SKM-1 (cell line): Measurements from ENCODE around the gene AMPD3.
A peak's percentile ranks its signal among the peaks of the same experiment; 100 is the strongest.

Source experiments
- DNase-seq: peaks from one replicate; lab custom pipeline; 2025; ENCODE audit not compliant: unreplicated experiment; lab: John Stamatoyannopoulos, UW

The AMPD3 gene

DNA sequence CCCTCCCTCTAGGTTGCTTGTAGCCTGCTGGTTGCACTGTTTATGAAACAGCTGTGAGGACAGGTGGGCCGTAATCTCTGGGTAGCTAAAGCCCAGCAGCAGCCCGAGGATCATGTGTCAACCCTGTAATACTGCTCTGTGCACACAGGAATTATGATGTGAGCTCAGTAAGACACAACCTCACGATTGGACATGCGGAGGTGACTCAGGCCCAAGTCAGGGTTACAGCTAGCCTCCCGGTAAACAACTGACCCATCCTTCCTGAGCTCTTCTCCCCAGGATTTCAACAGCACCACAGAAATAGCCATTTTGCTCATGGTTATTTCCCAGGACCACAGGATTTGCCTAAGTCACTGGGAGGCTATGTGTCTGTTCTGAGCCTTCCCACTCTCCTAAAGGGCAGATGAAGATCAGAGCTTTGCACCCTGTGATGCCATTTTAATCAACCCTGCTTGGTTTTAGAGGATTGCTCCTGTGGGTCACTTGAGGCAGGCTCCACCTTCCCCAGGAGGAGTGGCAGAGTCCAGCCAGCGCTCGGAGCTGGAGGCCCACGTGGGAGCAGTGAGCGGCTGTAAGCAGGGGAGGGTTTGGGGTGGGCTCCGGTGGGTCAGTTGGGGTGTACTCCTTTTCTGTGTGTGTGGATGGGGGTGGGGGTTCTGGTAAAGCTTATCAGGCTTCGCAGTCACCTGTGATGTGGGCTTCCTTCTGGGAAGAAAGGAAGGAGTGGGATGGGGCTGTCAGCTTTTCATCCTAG, at the start of gene AMPD3:
Gene AMPD3, plus strand, starts transcription at position 387 of the 754 bp plus-strand sequence. CDS start 6,256 bp downstream, outside the sequence.
- no peak for DNase-seq

DNA sequence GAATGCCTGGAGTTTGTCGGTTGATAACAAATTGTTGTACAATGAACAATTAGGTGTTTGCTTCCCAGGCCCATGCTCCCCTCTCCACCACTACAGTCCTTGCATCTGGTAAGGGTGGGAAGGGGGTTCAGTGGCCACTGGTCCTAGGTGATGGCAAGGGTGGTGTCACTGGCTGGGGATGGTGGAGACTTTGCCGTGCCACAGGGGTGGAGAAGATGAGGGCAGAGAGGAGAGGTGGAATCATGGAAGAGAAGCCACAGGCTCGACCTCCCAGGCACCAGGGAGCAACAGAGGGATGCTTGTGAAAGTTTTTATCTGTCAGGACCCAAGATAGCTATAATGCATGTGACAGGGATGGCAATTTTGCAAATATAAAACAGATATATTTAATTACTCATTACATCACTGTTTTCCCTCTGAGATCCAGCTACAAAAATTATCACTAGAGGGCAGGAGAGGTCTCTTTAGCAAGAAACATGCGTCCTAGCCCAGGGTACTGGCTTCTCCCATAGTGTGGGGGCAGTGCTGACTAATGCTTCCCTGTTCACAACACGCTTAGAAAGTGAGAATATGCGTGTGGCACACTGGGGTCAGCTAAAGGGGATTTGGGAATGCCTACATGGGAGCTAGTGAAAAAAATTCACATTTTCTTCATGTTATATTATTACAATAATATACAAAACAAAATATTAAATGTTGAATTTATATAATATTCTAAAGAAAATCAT, 49.0 kb upstream of the AMPD3 start:
- peak; percentile 83 for DNase-seq

DNA sequence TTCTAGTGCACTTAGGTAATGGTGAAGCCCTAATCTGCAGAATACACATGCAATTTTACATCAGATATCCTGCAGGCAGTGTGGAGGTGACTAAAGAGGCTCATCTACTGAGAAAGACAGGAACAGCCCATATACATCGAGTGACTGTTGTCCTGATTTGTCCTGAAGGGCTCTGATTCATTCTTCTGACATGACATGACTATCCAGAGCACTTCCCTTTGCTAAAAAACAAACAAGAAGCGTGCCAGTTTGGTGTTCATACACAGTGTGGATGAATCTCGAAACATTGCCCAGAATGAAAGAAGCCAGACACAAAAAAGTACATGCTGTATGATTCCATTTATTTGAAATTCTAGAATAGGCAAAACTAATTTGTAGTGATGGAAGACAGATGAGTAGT, 48.0 kb upstream of the AMPD3 start:
- no peak for DNase-seq

DNA sequence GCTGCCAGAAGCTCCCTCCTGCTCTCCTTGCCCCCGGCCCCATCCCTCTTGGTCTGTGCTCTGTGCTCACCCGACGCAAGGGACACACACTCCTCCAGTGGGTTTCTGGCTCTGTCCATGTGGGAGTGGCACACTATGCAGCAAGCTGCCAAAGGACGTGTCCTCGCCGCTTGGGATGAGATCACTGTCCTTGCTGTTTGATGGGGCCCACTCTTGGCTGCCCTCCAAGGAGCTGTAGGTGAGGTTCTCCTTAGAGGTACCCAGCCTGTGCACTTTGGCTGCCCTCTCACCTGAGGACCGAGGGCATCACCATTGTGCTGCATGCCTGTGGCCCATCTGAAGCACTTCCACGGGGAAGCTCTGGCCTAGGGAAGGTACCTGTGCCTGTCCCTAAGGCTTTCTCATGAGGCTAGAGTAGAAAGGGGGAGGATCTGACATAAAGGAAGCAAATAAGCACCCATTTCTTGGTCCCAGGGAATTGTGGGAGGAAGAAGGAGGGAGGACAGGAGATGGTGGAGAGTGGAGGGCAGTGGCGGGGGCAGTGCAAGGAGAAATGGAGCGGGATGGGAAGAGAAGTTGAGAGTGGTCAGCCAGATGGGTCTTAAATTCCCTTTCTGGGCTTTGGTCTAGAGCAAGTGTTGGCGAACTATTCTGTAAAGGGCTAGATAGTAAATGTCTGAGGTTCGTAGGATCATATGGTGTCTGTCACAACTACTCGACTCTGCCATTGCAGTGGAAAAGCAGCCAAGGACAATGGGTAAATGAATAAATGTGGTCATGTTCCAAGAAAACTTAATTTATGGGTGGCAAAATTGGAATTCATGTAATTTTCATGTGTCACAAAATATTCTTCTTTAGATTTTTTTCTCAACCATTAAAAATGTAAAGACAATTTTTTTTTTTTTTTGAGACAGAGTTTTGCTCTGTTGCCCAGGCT, 47.0 kb upstream of the AMPD3 start:
- DNase-seq = no peak

DNA sequence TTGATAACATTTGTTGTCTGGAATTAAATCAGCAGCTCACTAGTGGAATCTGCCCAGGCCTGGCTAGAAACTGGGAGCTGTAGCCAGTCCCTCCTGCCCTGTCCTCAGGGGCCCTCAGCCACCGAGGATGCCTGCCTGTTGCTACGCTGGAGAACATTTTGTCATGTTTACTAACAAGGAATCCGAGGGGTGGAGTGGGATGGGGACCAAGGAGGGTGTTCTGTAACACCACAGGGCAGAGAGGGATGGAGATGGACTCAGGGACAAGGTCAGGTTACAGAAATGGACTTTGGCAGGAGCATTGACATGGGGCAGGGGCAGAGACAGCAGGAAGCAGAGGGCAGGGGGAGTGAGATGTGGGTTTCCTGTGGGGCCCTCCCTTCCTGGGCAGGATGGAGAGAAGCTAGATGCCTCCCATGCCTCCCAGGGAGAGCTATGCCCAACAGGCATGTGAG, 45.8 kb upstream of the AMPD3 start:
- no peak for DNase-seq

DNA sequence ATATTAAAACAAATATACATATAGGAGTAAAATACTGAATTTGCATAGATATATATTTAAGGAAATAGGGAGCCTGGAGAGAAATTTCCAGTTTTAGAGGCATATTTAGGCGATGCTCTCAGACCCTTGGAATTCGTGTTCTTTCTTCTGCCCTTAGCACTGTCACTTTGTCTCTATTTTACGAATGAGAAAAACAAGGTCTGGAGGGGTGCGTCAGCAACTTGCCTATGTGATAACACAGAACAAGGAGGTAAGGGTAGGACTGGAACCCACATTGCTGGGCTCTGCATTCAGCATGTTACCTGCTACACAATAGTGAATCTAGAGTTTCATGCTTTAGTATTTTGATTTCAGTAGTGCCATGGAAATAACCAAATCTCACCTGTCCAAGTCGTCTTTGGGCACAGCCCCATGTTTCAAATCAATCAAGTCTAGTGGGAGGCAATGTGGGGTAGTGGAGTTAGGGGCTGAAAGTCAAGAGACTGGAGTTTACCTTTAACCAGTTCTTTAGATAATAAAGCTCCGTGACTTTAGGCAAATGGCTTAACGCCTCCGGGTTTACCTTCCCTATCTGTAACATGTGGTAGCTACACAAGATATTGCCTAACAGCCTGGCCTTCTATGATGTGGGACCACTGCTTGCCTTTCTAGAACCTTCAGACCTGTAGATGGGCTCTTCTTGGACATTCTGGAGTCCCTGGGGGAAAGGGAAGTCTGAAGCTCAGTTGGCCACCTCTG, 44.8 kb upstream of the AMPD3 start:
- DNase-seq = no peak

DNA sequence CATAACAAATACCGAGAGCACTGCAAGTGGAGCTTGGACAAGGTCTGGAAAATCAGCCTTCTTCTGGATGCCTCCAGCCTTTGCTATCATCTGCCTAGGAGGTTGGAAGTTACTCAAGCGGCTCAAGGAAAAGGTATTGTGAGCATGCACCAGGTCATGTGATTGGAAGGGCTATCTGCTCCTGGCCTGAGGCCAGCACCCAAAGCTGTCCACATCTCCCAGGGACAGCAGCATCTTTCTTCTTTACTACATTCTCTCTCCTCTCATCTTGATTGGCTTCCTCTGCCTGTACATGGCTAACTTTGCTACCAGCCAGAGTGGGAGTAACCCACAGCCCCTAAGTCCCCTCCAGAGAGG, 44.2 kb upstream of the AMPD3 start:
- no peak for DNase-seq

DNA sequence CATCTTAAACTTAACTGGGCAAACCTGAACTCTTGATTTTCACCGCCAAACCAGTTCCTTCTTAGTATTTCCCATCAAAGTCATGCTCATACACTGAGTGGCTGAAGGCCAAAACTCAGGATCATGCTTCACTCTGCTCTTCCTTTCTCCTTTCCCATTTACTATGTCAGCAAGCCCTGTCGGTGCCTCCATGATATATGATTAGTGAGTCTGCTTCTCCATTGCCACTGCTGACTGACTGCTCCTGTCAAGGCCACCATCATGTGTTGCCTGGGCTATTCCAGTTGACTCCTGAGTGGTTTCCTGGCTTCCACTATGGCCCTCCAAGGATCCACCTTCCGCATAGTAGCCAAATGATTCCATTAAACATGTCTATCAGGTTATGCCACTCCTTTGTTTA, 42.8 kb upstream of the AMPD3 start:
- no peak for DNase-seq

DNA sequence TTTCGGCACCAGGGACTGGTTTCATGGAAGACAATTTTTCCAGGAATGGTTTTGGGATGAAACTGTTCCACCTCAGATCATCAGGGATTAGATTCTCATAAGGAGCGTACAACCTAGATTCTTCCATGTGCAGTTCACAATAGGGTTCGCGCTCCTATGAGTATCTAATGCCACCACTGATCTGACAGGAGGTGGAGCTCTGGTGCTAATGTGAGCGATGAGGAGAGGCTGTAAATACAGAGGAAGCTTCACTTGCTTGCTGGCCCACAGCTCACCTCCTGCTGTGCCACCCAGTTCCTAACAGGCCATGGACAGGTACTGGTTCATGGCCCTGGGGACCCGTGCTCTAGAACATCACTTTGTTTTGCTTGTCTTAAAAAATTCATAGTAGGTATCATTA, 41.8 kb upstream of the AMPD3 start:
- DNase-seq = no peak

DNA sequence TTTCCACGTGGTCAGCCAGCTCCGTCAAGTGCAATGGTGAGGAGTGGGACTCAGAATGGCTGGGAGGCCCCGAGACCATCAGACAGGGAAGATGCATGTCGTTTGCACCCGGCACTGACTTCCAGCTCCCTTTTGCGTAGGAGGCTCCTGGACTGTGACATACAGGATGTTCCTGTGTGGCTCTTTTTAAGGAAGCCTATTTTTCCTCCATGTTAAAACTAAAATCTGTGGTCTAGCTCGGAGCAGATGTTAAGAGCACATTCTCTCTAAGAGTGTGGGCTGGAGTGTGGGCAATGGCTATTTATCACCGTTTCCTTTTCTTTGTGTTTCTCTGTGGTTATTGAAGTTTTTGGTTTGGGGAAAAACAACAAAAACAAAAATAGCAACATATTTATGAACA, 40.9 kb upstream of the AMPD3 start:
- no peak for DNase-seq

DNA sequence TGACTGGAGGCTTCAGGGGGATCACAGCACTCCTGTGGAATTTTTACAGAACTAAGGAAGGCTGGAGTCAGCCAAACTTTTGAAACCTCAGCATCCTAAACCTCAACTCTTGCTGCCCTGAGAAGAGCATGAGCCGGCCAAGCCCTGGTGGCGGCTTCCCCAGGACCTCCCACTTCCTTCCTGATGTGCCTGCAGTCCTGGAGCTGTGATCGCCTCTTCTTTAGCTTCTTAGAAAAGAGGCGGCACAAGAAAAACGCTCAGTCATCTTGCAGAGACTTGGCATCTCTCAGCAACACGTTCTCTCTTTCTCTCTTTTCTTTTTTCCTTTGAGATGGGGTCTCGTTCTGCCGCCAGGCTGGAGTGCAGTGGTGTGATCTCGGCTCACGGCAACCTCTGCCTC, 40.4 kb upstream of the AMPD3 start:
- DNase-seq = peak; percentile 53

DNA sequence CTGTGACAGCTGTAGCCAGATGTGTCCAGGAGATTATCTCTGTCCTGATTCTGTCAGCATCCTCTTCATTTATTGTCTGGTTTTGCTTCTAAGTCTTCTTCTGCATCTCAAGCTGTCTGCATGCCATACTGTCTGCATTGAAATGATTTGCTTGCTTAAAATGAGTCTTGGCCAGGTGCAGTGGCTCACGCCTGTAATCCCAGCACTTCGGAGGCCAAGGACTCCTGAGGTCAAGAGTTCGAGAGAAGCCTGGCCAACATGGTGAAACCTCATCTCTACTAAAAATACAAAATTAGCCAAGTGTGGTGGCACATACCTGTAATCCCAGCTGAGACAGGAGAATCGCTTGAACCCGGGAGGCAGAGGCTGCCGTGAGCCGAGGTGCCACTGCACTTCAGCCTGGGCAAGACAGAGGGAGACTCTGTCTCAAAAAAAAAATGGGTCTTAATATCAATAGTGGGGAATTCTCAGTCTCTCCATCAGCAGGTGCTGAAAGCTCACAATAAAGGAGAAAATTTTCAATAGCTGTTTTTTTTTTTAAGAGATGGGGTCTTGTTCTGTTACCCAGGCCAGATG, 39.2 kb upstream of the AMPD3 start:
- DNase-seq = no peak

DNA sequence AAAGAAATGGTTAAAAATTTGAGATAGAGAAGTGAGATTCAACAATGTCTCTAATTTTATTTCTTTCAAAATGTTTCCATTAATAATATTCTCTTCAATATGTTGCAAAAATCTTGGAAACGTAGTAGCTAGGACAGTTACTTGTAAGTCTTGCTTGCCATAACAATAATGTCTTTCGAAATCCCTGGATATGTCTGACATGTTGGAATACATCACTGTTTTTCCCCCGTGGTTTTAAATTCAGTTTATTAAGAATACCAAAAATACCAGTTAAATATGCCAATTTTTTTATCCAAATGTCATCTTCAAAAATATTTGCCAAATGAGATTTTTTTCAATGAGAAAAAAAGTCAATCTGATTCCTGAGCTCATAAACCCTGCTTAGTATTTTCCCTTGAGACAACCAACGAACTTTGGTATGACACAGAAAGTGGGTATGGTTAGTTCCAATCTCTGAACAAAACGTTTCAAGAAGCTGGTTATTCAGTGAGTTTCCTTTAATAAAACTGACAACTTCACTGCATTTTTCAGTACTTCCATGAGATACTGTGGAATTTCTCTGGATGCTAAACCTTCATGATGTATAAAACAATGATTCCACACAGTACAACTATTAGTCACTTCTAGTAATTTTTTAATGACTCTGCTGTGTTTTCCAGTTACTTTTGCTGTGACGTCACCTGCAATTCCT, 36.7 kb upstream of the AMPD3 start:
- DNase-seq = no peak

DNA sequence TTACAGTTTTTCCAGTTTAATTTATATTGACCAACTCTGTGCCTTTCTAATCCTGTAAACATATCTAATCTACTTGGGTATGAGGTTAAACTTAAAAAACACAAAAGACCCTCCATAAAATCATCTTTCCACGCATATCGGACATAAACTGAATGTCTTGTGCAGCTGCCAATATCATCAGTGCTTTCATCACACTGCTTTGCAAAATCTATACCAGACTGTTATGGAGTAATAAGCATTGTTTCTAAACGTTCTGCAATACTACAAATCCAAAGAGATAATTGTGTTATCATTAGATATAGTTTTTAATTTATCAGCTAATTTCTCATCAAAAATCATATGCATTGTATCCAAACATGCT, 36.1 kb upstream of the AMPD3 start:
- no peak for DNase-seq

DNA sequence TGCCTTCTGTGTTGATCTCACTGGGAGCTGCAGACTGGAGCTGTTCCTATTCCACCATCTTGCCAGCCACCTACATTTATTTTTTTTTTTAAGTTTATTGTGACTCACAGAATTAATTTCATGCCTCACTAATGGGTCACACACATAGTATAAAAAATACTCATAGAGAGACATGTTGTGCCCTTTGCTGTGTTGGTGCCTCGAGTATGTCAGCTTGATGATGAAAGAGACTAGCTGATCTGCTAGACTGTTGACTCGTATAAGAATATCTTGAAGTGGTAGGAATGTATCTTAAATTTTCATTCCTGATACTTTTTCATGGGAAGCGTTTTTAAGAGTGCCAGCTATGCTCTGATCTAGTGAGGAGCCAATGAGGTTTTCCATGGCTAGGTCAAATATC, 28.6 kb upstream of the AMPD3 start:
- DNase-seq = no peak

DNA sequence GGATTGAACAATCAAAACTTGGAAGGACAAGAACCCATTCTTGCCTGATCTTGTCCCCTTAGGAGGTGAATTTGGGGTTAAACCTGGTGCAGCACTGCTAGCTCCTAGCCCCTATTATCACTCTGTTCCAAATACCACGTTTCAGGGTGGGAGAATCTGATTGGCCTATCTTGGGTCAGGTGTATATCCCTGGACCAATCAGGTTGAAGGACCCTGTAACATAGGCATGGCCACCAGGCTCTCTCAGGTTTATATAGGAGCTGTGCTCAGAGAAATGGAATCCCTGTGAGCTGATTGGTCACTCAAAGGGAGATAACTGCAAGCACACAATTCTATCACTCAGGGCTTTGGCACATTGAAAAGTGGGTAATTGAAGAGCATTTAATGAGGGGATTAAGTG, 26.6 kb upstream of the AMPD3 start:
- DNase-seq = no peak

DNA sequence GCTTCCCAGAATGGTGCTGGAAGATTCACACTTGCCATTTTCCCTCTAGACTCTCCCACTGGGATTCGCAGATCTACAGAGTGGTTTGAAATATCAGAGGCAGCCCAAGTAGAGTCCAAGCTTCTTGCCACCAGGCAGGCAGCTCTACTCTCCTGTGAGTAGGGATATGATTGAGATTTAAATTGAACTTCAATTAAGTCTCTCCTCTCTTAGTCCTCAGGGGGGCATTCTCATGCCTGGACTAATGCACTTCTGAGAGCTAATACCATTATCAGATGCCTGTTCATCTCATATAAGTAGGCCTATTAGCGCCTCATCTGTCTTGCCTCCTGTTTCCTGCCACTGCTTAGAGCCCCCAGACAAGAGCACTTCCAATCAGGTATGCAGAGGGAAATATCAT, 25.5 kb upstream of the AMPD3 start:
- DNase-seq = no peak

DNA sequence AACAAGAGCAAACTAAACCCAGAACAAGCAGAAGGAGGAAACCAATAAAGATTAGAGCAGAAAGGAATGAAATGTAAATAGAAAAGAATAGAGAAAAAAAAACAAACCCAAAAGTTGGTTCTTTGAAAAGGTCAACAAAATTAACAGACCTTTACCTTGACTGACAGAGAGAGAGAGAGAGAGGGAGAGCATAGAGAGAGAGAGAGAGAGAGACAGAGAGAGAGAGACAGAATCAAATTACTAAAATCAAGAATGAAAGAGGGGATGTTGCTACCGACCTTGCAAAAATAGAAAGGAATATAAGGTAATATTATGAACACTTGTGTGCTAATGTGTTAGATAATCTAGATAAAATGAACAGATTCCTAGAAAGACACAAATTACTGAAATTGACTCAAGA, 22.6 kb upstream of the AMPD3 start:
- no peak for DNase-seq

DNA sequence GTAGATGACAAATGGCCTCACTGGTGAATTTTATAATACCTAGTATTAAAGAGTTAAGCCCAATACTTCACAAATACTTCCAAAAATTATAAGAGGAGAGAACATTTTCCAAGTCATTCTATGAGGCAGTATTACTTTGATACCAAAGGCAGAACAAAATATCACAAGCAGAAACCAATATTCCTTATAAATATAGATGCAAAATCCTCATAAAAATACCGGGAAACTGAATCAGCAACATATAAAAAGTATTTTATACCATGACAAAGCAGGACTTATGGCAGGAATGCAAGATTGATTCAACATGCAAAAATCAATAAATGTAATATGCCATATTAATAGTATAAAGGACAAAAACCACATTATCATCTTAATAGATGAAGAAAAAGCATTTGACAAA, 22.1 kb upstream of the AMPD3 start:
- DNase-seq = no peak

DNA sequence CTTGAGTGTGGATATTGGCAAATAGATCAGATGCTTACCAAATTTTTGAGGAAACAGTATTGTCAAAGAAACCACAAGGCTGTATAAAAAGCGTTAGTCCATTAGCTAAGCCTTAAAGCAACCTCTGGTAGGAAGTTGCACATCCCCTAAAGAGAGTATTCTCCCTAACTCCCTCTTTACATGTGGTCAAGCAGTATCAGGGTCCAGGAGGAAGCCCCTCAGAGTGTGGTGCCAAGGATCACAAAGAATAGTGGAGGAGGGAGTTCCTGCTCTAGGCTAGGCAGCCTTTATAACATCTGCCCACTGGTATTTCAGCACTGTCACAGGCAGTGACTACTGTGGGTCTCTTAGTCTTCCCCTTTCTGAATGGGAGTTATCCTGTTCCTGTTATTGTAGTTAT, 18.8 kb upstream of the AMPD3 start:
- peak; percentile 93 for DNase-seq
